ENCODE measurements around the gene IFNA6.

The IFNA6 gene

DNA sequence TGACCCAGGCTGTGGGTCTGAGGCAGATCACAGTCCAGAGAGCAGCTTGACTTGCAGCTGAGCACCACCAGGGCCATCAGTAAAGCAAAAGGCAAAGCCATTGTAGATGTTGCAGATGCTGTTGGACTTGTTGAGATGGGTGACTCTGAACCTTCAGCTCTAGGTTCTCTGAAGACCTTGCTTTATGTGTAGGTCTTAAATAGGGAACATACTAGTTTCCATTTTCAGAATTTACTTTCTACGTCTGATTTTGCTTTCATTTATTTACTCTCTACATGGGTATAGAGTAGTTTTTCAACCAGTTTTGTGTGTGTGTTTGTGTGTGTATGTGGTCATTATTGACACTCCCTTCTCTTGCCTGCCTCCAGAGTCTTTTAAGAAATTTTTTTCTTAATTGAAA is at the start of gene IFNA6:
TSS of gene IFNA6 (minus strand) at position 101 of the 400 bp plus-strand sequence. CDS start at position 101, 0 bp downstream.
- no peak within 1 kb of the TSS for H3K27ac ChIP-seq (ENCODE audit: low read length)
- H3K27me3 ChIP-seq (replicated peaks; ENCODE audit: insufficient read depth, low read length), result peaks cover 12% of the 10 kb centered on the region
- no peaks in the 10 kb centered on the region for H3K4me1 ChIP-seq (ENCODE audit: low read length)
- no peak within 1 kb of the TSS for H3K4me2 ChIP-seq (ENCODE audit: low read depth, low read length)
- no peaks in the 10 kb centered on the region for H3F3A ChIP-seq (ENCODE audit: insufficient read depth, low read length)
- H3K36me3 ChIP-seq (replicated peaks; ENCODE audit: insufficient read depth, low read length), result no peaks in the 10 kb centered on the region
- H3K9me3 ChIP-seq (replicated peaks; ENCODE audit: insufficient read depth, low read length), result no peaks in the 10 kb centered on the region
- H3K79me2 ChIP-seq (ENCODE audit: low read length), result no peaks in the 10 kb centered on the region
- TF ChIP-seq EZH2phosphoT487 (IDR thresholded peaks at IDR 0.05; ENCODE audit: low read length) (no peak), EZH2 (optimal IDR thresholded peaks at IDR 0.05; ENCODE audit: low read depth, low read length) (no peak)
- TF ChIP-seq, protein P1, sequence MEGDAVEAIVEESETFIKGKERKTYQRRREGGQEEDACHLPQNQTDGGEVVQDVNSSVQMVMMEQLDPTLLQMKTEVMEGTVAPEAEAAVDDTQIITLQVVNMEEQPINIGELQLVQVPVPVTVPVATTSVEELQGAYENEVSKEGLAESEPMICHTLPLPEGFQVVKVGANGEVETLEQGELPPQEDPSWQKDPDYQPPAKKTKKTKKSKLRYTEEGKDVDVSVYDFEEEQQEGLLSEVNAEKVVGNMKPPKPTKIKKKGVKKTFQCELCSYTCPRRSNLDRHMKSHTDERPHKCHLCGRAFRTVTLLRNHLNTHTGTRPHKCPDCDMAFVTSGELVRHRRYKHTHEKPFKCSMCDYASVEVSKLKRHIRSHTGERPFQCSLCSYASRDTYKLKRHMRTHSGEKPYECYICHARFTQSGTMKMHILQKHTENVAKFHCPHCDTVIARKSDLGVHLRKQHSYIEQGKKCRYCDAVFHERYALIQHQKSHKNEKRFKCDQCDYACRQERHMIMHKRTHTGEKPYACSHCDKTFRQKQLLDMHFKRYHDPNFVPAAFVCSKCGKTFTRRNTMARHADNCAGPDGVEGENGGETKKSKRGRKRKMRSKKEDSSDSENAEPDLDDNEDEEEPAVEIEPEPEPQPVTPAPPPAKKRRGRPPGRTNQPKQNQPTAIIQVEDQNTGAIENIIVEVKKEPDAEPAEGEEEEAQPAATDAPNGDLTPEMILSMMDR (IDR thresholded peaks at IDR 0.05; ENCODE audit: low read length), result no peak
- H4K20me1 ChIP-seq (ENCODE audit: insufficient read depth, low read length), result no peaks in the 10 kb centered on the region
- H3K4me3 ChIP-seq (ENCODE audit: low read length), result no peak within 1 kb of the TSS
- no peak within 1 kb of the TSS for H3K9ac ChIP-seq (ENCODE audit: low read length)
- H2AFZ ChIP-seq (ENCODE audit: low read length), result no peak within 1 kb of the TSS
- DNase-seq, result no peak
- H3K9me2 ChIP-seq (replicated peaks; ENCODE audit: insufficient read depth, low read length), result no peaks in the 10 kb centered on the region

DNA sequence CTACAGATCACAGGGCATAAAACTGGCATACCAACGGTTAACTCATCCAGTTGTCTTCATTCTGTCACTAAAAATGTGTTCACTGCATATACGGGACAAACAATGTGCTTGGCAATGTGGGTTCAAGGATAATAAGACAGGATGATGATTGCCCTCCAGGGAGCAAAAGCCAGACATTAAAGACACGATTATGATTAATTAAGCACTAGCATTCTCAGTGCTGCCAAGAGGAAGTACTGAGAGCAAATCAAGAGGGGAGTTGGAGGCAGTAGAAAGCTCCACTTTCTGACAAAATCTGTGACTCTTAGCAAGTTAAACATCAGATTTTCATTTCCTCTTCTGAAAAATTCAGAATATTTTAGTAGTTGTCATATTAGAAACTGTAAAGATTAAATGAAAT is 49.3 kb upstream of the IFNA6 start:
- H3K36me3 ChIP-seq (replicated peaks; ENCODE audit: insufficient read depth, low read length), result no peaks in the 10 kb centered on the region
- H3K9me2 ChIP-seq (replicated peaks; ENCODE audit: insufficient read depth, low read length), result no peaks in the 10 kb centered on the region
- 0 out of 2 replicates have a peak, but pooled peaks cover 3% of the 10 kb centered on the region for H3K4me1 ChIP-seq (ENCODE audit: low read length)
- no peak for DNase-seq
- H3K9me3 ChIP-seq (replicated peaks; ENCODE audit: insufficient read depth, low read length), result no peaks in the 10 kb centered on the region
- H3K9ac ChIP-seq (ENCODE audit: low read length), result no peak overlapping the region
- no peak overlapping the region for H3K4me2 ChIP-seq (ENCODE audit: low read depth, low read length)
- no peak for TF ChIP-seq EZH2 (optimal IDR thresholded peaks at IDR 0.05; ENCODE audit: low read depth, low read length)
- TF ChIP-seq EZH2phosphoT487 (IDR thresholded peaks at IDR 0.05; ENCODE audit: low read length), result no peak
- no peaks in the 10 kb centered on the region for H3K27me3 ChIP-seq (replicated peaks; ENCODE audit: insufficient read depth, low read length)
- H3K27ac ChIP-seq (ENCODE audit: low read length), result no peak overlapping the region
- peaks cover 5% of the 10 kb centered on the region; the same call in 1 of the 2 replicates for H3F3A ChIP-seq (ENCODE audit: insufficient read depth, low read length)
- H4K20me1 ChIP-seq (ENCODE audit: insufficient read depth, low read length), result no peaks in the 10 kb centered on the region
- H3K4me3 ChIP-seq (ENCODE audit: low read length), result no peak overlapping the region
- H2AFZ ChIP-seq (ENCODE audit: low read length), result no peak overlapping the region
- H3K79me2 ChIP-seq (ENCODE audit: low read length), result no peaks in the 10 kb centered on the region

DNA sequence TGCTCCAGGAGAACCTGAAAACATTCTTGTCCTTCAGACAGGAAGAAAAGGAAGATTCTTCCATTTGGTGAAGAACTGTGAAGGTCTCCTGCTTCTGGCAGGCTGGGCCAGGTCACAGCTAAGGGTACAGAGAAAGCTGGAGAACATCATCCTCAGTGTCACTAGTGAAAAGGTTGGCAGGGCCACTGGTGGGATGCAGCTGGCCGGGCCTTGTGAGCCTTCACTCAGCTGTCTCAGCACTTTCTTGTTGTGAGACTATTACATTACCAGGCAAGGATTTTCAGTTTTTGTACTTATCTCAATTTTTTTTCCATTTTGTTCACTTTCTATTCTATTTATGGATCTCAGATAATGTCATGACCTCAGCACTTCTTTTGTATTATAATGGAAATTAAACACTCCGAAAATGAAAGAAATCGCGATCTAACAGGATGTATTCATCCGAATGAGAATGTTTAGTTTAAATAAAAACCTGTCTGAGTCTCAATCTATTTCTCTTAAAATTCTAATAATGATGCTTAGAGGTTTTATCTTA is 48.3 kb upstream of the IFNA6 start:
- Histone ChIP-seq H4K20me1 (ENCODE audit: insufficient read depth, low read length) (no peaks in the 10 kb centered on the region), H3K36me3 (replicated peaks; ENCODE audit: insufficient read depth, low read length) (no peaks in the 10 kb centered on the region), H3K4me3 (ENCODE audit: low read length) (no peak overlapping the region), H3K9me3 (replicated peaks; ENCODE audit: insufficient read depth, low read length) (no peaks in the 10 kb centered on the region), H3K9ac (ENCODE audit: low read length) (no peak overlapping the region), H3K27me3 (replicated peaks; ENCODE audit: insufficient read depth, low read length) (no peaks in the 10 kb centered on the region), H3F3A (ENCODE audit: insufficient read depth, low read length) (peaks cover 5% of the 10 kb centered on the region; the same call in 1 of the 2 replicates), H2AFZ (ENCODE audit: low read length) (no peak overlapping the region), H3K27ac (ENCODE audit: low read length) (no peak overlapping the region), H3K4me1 (ENCODE audit: low read length) (0 out of 2 replicates have a peak, but pooled peaks cover 3% of the 10 kb centered on the region), H3K9me2 (replicated peaks; ENCODE audit: insufficient read depth, low read length) (no peaks in the 10 kb centered on the region), H3K79me2 (ENCODE audit: low read length) (no peaks in the 10 kb centered on the region), H3K4me2 (ENCODE audit: low read depth, low read length) (peak overlapping the region; percentile 9; the same call in 1 of the 2 replicates)
- peak; percentile 61 for DNase-seq
- TF ChIP-seq EZH2 (optimal IDR thresholded peaks at IDR 0.05; ENCODE audit: low read depth, low read length), result no peak
- no peak for TF ChIP-seq EZH2phosphoT487 (IDR thresholded peaks at IDR 0.05; ENCODE audit: low read length)
- TF ChIP-seq, protein P1 (IDR thresholded peaks at IDR 0.05; ENCODE audit: low read length), result no peak
